Muscle layer of duodenum (tissue), 2 donors: ENCODE data around the gene CPT1C.
"Not testable (repeated sequence)": the region's sequence is repeated elsewhere in the genome, so short reads cannot be mapped to it uniquely, and the experiment has no call there.

Experiments used
- H3K27ac ChIP-seq: one replicate; pipeline ENCODE4 v1.7.0; 2013; ENCODE audit warnings: mild to moderate bottlenecking, low read length
- H3K27me3 ChIP-seq: one replicate; pipeline ENCODE4 v1.7.0; 2013; ENCODE audit warnings: low read depth, mild to moderate bottlenecking, control low read depth, low read length
- H3K36me3 ChIP-seq, 2 donors: one replicate each; pipeline ENCODE4 v1.7.0; 2013; ENCODE audit warnings: low read length in 2 of 2, control low read depth in 1 of 2, mild to moderate bottlenecking in 1 of 2; ENCODE audit not compliant: insufficient read depth in 2 of 2, control insufficient read depth in 1 of 2
- H3K4me1 ChIP-seq, 2 donors: one replicate each; pipeline ENCODE4 v1.7.0; 2013; ENCODE audit warnings: low read length in 2 of 2, mild to moderate bottlenecking in 2 of 2, control low read depth in 1 of 2, moderate library complexity in 1 of 2; ENCODE audit not compliant: insufficient read depth in 2 of 2, control insufficient read depth in 1 of 2
- H3K4me3 ChIP-seq, 2 donors: one replicate each; pipeline ENCODE4 v1.7.0; 2013; ENCODE audit warnings: low read length in 2 of 2, low read depth in 1 of 2, mild to moderate bottlenecking in 1 of 2
- H3K9me3 ChIP-seq, 2 donors: one replicate each; pipeline ENCODE4 v1.7.0; 2013; ENCODE audit warnings: low read length in 2 of 2, control low read depth in 1 of 2, mild to moderate bottlenecking in 1 of 2; ENCODE audit not compliant: control insufficient read depth in 1 of 2
- donor health status: healthy.

CPT1C gene

DNA sequence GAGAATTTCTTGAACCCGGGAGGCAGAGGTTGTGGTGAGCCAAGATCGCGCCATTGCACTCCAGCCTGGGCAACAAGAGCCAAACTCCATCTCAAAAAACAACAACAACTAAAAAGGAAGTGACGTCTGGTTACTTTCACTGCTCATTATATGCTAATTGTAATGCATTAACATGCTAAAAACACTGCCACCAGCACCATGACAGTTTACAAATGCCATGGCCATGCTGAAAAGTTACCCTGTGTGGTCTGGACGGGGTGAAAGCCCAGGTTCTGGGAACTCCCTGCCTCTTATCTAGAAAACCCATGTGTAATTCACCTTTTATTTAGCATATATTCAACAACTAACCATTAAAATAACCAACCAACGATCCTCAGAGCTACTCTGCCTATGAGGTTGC lies 28.1 kb downstream of the CPT1C start:
- no peaks in the 10 kb centered on the region for H3K4me1 ChIP-seq
- H3K27ac ChIP-seq = no peak overlapping the region
- no peak overlapping the region for H3K4me3 ChIP-seq
- no peaks in the 10 kb centered on the region for H3K36me3 ChIP-seq
- H3K27me3 ChIP-seq = no peaks in the 10 kb centered on the region
- no peaks in the 10 kb centered on the region for H3K9me3 ChIP-seq

DNA sequence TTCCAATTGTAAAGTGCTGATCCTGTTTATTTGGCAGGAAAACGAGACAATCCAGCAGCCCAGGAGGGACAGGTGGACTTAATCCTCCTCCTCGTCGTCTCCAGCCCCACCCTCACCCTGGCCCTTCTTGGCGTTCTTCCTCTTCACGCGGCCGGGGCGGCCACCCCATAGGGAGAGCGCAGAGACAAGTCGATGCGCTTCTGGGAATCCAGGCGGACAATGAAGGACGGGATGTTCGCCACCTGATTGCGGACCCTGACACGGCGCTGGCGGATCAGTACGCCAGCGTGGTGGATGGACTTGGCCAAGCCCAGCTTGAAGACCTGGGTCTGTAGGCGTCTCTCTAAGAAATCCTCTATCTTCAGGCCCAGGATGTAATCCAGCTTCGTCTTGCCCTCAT lies 28.5 kb downstream of the CPT1C start:
- H3K27me3 ChIP-seq, H3K4me3 ChIP-seq, H3K9me3 ChIP-seq, H3K36me3 ChIP-seq, H3K27ac ChIP-seq, H3K4me1 ChIP-seq: not testable (repeated sequence)

DNA sequence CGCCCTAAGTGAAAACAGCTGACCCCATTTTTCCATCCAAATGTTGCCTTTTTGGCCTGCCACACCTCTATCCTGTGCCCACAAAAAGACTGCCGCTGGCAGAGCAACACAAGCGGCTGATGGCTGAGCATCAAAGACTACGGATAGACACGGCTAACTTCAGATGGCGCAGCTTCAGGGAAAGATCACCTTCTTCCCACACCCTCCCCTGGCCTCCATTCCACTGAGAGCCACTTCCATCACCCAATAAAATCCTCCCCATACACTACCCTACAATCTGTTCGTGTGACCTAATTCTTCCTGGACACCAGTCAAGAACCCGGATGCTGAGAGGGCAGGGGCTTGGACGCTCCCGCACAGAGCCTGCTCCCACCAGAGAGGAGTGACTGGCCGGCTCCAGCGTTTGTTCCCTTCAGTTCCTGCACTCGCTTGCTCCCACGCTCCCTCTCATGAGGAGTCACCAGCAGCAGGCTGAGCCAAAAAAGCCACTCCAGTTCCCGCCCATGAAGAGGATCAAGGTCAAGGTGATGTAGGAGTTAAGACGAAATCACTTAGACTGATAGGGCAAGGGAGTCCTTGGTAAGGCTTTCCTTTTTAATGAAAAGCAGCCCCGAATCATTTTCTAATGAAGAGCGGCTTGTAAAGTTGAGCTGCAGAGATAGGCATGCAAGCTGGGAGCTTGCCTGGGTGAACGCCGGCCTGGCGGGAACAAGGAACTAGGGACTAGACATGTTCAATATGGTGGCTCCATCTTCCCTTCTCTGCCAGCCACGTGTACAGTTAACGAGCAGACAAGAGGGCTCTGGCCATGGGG lies 36.5 kb downstream of the CPT1C start:
- no peaks in the 10 kb centered on the region for H3K36me3 ChIP-seq
- no peak overlapping the region for H3K27ac ChIP-seq
- no peaks in the 10 kb centered on the region for H3K27me3 ChIP-seq
- no peaks in the 10 kb centered on the region for H3K9me3 ChIP-seq
- no peak overlapping the region for H3K4me3 ChIP-seq
- no peaks in the 10 kb centered on the region for H3K4me1 ChIP-seq

DNA sequence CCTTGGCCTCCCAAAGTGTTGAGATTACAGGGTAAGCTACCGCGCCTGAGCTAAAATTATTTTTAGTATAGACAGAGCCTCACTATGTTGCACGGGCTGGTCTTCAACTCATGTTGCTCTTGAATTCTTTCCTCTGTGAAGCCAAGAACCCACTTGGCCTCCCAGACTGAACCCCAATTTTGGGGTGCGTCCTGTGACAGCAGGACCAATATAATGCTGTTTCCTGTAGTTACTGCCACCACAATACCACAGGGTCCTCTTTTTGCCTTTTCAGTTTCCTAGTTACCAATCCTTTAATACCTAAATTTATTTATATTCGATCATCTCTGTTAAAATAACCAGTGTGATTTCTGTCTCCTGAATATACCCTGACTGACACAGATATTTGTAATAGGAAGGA lies 39.2 kb downstream of the CPT1C start:
- Histone ChIP-seq H3K4me3 (no peak overlapping the region), H3K4me1 (no peaks in the 10 kb centered on the region), H3K27ac (no peak overlapping the region), H3K27me3 (no peaks in the 10 kb centered on the region), H3K36me3 (no peaks in the 10 kb centered on the region), H3K9me3 (no peaks in the 10 kb centered on the region)

DNA sequence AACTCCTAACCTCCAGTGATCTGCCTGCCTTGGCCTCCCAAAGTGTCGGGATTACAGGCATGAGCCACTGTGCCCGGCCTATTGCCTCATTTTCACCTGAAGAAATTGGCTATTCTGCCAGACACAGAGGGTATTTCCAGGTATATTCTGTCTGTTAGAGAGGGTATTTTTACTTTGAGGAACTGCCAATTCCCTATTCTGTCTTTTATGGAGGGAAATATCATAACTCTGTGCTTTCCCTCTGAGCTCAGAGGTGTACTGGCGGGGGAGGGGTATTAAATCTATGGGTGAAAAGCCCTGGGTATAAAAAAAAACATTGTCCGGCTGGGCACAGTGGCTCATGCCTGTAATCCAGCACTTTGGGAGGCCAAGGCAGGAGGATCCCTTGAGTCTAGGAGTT lies 47.4 kb downstream of the CPT1C start:
- Histone ChIP-seq H3K4me3 (no peak overlapping the region), H3K36me3 (no peaks in the 10 kb centered on the region), H3K27ac (no peak overlapping the region)

DNA sequence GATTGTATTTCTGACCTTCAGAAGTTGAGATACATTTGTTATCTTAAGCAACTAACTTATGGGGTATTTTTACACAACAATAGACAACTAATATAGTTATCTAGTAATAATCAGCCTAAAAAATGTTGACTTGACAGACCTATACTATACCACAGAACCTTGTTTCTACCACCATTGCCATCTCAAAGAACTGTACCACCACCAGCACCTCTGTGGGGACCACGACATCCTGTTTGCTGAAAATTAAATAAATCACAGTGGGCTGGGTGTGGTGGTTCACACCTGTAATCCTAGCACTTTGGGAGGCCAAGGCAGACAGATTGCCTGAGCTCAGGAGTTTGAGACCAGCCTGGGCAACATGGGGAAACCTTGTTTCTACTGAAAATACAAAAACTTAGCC lies 48.2 kb downstream of the CPT1C start:
- H3K4me3 ChIP-seq = no peak overlapping the region
- no peaks in the 10 kb centered on the region for H3K36me3 ChIP-seq

More for the DNA sequence above, 47.4 kb downstream of the CPT1C start:
- no peaks in the 10 kb centered on the region for H3K4me1 ChIP-seq
- no peaks in the 10 kb centered on the region for H3K27me3 ChIP-seq
- H3K9me3 ChIP-seq = no peaks in the 10 kb centered on the region

DNA sequence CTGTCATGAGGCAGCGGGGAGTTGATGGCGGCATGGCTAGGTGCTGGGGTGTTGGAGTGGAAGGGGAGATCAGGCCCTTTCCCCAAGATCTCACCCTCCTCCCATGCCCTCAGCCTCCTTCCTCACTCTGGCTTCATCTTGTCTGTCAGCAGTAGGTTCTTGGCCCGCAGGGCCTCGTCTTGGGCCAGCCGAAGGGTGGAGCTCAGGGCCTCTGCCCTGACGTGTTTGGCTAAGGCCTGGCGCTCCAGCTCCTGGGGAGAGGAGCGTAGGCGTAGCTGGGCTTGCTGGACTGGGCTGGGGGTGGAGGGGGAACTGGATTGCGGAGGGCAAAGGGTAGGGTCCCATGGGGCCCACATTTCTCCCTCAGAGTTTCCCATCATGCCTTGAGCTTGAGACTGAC lies 49.0 kb downstream of the CPT1C start:
- Histone ChIP-seq H3K9me3 (no peaks in the 10 kb centered on the region), H3K27me3 (no peaks in the 10 kb centered on the region), H3K4me3 (no peak overlapping the region), H3K36me3 (no peaks in the 10 kb centered on the region), H3K4me1 (no peaks in the 10 kb centered on the region), H3K27ac (no peak overlapping the region)

More for the DNA sequence above, 48.2 kb downstream of the CPT1C start:
- Histone ChIP-seq H3K27ac (no peak overlapping the region), H3K9me3 (no peaks in the 10 kb centered on the region), H3K4me1 (no peaks in the 10 kb centered on the region), H3K27me3 (no peaks in the 10 kb centered on the region)

DNA sequence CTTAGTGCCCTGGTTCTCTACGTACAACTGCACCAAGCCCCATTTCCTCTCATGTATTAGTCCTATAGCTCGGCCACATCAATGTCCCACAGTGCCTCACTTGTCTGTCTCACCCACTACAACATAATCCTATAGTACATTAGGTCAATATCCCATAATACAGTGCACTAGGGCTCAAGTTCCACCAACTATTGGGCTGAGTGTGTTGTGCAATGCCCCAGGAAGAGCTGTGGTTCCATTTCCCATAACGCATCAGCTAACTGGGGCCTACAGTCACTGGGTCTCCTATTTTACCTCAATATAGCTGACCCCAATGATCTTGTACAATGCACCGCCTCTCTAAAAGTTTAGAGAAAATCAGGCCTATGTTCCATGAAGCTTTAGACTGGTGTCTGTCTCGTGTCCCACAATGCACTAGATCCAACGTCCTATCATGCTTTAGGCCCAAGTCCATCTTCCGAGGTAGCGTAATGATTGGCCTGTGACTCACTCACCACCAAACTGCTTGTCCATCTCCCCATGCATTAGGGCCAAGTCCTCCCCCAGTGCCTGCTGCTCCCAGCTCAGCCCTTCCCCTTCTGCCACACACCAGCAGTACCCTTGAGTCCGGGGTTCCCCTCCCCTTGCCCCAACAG lies 50.4 kb downstream of the CPT1C start:
- Histone ChIP-seq H3K27me3 (no peaks in the 10 kb centered on the region), H3K4me1 (no peaks in the 10 kb centered on the region), H3K9me3 (no peaks in the 10 kb centered on the region), H3K4me3 (no peak overlapping the region), H3K27ac (no peak overlapping the region), H3K36me3 (no peaks in the 10 kb centered on the region)

DNA sequence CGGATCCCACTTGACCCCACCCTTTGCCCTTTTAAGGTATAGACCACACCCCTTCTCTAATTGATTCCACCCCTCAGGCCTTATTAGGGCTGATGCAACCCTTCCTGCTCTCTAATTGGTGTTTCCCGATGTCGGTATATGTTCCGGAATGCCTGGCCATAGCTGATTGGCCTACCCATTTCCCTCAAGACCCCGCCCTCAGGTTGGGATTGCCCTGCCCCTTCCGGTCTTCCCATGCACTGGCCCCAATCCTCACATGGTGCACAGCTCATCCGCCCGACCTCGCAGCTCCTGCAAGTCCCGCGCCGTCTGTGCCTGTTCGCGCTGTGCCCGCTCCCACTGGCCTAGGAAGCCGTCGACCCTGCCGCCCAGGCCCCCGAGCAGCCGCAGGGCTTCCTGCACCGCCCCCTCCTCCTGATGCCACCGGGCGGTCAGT lies 54.0 kb downstream of the CPT1C start:
- H3K27me3 ChIP-seq = no peaks in the 10 kb centered on the region
- H3K4me1 ChIP-seq = no peaks in the 10 kb centered on the region
- no peaks in the 10 kb centered on the region for H3K9me3 ChIP-seq
- H3K36me3 ChIP-seq = no peaks in the 10 kb centered on the region
- no peak overlapping the region for H3K4me3 ChIP-seq
- H3K27ac ChIP-seq = no peak overlapping the region

DNA sequence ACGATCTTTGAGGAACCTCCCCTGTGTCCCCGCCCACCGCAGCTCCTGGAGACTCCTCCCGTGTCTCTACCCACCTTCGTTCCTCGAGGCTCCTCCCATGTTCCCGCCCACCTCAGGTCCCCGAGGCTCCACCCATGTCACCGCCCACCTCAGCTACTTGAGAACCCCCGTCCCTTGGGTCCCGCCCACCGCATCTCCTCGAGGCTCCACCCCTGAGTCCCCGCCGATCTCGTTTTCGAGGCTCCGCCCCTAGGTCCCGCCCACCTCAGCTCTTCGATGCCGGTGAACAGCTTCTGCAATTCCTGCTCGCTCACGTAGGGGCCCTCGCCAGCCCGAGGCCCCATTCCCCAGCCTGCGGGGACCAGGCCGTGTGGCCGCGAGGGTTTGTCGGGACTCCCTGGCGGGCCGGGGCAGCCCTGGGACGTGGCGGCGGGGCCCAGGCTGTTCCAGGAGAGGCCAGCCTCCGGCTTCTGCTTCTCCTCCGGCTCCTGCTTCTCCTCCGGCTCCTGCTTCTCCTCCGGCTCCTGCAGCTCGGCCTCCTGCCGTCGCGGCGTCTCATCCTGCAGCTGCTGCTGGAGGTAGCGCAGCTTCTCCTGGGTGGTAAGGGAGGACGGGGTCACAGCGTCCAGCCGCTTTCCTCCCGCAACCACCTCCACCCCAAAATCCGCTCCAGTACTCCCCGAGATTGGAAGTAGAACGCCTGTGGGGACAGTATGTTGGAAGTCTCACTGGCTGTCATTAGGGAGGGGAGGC lies 55.5 kb downstream of the CPT1C start:
- H3K9me3 ChIP-seq = no peaks in the 10 kb centered on the region
- H3K4me3 ChIP-seq = peak overlapping the region in 1 of 2 donors; percentile 28
- H3K27me3 ChIP-seq = no peaks in the 10 kb centered on the region
- no peaks in the 10 kb centered on the region for H3K36me3 ChIP-seq
- H3K27ac ChIP-seq = no peak overlapping the region
- H3K4me1 ChIP-seq = no peaks in the 10 kb centered on the region

DNA sequence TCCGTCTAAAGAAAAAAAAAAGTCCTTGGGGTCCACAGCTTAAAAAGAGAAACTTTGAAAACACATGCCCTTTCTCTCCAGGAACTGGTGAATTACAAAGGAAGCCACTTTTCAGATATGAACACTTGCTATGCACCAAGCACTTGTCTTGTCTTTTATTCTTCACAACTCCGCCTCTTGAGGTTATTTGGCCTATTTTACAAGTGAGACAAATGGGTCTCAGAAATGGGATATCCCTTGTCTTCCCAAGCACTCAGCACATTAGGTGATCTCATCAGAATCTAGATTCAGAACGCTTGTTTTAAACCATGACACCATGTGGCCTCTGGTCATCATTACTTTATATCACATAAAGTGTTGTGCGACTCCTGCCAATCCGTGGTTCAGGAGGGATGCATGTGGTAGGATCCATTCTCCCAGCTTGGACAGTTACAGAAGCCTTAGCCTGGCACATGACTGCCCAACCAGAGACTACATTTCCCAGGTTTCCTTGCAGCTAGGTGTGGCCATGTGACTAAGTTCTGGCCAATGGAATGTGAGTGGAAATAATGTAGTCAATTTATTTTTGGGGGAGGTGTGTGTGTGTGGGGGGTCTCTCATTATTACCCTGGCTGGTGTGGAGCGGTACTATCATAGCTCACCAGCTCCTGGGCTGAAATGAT lies 58.3 kb downstream of the CPT1C start:
- H3K27me3 ChIP-seq = no peaks in the 10 kb centered on the region
- H3K4me3 ChIP-seq = no peak overlapping the region
- H3K9me3 ChIP-seq = no peaks in the 10 kb centered on the region
- H3K27ac ChIP-seq = no peak overlapping the region
- no peaks in the 10 kb centered on the region for H3K4me1 ChIP-seq
- H3K36me3 ChIP-seq = no peaks in the 10 kb centered on the region
